ENCODE measurements around the gene FIP1L1. TPM values are rescaled to one million over a fixed set of nuclear protein-coding genes. Genes with fewer than 3 reads are reported as not detected.
A peak's percentile ranks its signal among the peaks of the same experiment; 100 is the strongest.

FIP1L1 gene
- total RNA-seq, 1 donor from 2014 or later: 50.9 TPM

DNA sequence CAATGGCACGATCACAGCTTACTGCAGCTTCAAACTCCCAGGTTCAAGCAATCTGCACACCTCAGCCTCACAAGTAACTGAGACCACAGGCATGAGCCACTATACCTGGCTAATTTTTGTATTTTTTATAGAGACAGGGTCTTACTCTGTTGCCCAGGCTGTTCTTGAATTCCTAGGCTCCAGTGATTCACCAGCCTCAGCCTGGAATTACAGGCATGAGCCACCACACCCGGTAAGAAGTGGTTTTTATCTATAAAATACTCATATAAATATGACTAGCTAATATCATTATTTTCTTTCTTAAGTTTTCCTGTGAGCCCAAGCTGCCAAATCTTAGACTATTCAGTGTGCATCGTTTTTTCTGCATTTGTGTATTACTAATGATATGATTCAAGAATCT, 16.0 kb upstream of the FIP1L1 start:
- no peak for TF ChIP-seq EZH2 (IDR thresholded peaks at IDR 0.05; ENCODE audit: insufficient read depth, low read length)
- TF ChIP-seq, protein P1, sequence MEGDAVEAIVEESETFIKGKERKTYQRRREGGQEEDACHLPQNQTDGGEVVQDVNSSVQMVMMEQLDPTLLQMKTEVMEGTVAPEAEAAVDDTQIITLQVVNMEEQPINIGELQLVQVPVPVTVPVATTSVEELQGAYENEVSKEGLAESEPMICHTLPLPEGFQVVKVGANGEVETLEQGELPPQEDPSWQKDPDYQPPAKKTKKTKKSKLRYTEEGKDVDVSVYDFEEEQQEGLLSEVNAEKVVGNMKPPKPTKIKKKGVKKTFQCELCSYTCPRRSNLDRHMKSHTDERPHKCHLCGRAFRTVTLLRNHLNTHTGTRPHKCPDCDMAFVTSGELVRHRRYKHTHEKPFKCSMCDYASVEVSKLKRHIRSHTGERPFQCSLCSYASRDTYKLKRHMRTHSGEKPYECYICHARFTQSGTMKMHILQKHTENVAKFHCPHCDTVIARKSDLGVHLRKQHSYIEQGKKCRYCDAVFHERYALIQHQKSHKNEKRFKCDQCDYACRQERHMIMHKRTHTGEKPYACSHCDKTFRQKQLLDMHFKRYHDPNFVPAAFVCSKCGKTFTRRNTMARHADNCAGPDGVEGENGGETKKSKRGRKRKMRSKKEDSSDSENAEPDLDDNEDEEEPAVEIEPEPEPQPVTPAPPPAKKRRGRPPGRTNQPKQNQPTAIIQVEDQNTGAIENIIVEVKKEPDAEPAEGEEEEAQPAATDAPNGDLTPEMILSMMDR (IDR thresholded peaks at IDR 0.05; ENCODE audit: insufficient read depth, low read depth, low read length): no peak
- Mint-ChIP-seq H3K27me3 (ENCODE audit: low read depth, unreplicated experiment) (no peaks in the 10 kb centered on the region), H3K4me1 (ENCODE audit: low read depth, unreplicated experiment) (peaks cover 11% of the 10 kb centered on the region), H3K36me3 (ENCODE audit: low read depth, unreplicated experiment) (no peaks in the 10 kb centered on the region), H3K4me3 (ENCODE audit: unreplicated experiment) (no peak overlapping the region), H3K27ac (ENCODE audit: unreplicated experiment) (no peak overlapping the region), H3K9me3 (ENCODE audit: unreplicated experiment) (no peaks in the 10 kb centered on the region)
- Histone ChIP-seq H3K9ac (ENCODE audit: low read length) (no peak overlapping the region), H3K4me2 (ENCODE audit: low read length) (peak overlapping the region; percentile 24), H3K9me3 (ENCODE audit: insufficient read depth, low read depth, low read length) (no peaks in the 10 kb centered on the region), H3K4me3 (ENCODE audit: insufficient read depth, low read depth, low read length) (no peak overlapping the region), H4K20me1 (ENCODE audit: insufficient read depth, low read length) (peaks cover 7% of the 10 kb centered on the region), H3K36me3 (ENCODE audit: insufficient read depth, low read length) (no peaks in the 10 kb centered on the region), H3K27me3 (ENCODE audit: insufficient read depth, low read length) (no peaks in the 10 kb centered on the region), H3K27ac (ENCODE audit: low read depth, low read length) (no peak overlapping the region), H3K79me2 (ENCODE audit: insufficient read depth, low read length) (peaks cover 78% of the 10 kb centered on the region), H2AFZ (ENCODE audit: low read depth, low read length) (no peak overlapping the region), H3K4me1 (ENCODE audit: insufficient read depth, low read length) (peaks cover 3% of the 10 kb centered on the region)
- no peak for FAIRE-seq
- no peak for DNase-seq (ENCODE audit: low read depth)

DNA sequence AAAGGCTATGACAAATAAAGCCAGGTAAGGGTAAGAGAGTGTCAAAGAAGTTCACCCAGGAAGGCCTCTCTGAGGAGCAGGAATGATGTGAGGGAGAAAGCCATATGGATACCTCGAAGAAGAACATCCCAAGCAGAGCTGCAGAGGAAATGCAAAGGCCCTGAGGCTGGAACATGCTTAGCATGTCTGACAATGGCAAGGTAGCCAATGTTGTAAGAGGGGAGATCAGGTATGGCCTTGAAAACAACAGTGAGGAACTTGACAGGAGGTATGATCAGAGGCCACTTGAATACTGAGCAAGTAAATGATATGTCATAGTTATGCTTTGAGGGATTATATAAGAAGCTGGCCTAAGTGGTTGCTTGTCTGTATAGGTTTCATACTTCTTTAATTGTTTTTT, 15.3 kb upstream of the FIP1L1 start:
- Mint-ChIP-seq H3K27ac (ENCODE audit: unreplicated experiment) (no peak overlapping the region), H3K27me3 (ENCODE audit: low read depth, unreplicated experiment) (no peaks in the 10 kb centered on the region), H3K4me1 (ENCODE audit: low read depth, unreplicated experiment) (peaks cover 11% of the 10 kb centered on the region), H3K4me3 (ENCODE audit: unreplicated experiment) (no peak overlapping the region), H3K9me3 (ENCODE audit: unreplicated experiment) (no peaks in the 10 kb centered on the region), H3K36me3 (ENCODE audit: low read depth, unreplicated experiment) (no peaks in the 10 kb centered on the region)
- peaks cover 7% of the 10 kb centered on the region for H4K20me1 ChIP-seq (ENCODE audit: insufficient read depth, low read length)
- H3K79me2 ChIP-seq (ENCODE audit: insufficient read depth, low read length): peaks cover 78% of the 10 kb centered on the region
- no peak overlapping the region for H3K27ac ChIP-seq (ENCODE audit: low read depth, low read length)
- no peak overlapping the region for H2AFZ ChIP-seq (ENCODE audit: low read depth, low read length)
- H3K36me3 ChIP-seq (ENCODE audit: insufficient read depth, low read length): no peaks in the 10 kb centered on the region
- no peak for FAIRE-seq
- H3K4me2 ChIP-seq (ENCODE audit: low read length): peak overlapping the region; percentile 47
- no peak for TF ChIP-seq EZH2 (IDR thresholded peaks at IDR 0.05; ENCODE audit: insufficient read depth, low read length)
- TF ChIP-seq, protein P1 (IDR thresholded peaks at IDR 0.05; ENCODE audit: insufficient read depth, low read depth, low read length): no peak
- H3K9ac ChIP-seq (ENCODE audit: low read length): no peak overlapping the region
- no peak overlapping the region for H3K4me3 ChIP-seq (ENCODE audit: insufficient read depth, low read depth, low read length)
- no peaks in the 10 kb centered on the region for H3K9me3 ChIP-seq (ENCODE audit: insufficient read depth, low read depth, low read length)
- H3K27me3 ChIP-seq (ENCODE audit: insufficient read depth, low read length): no peaks in the 10 kb centered on the region
- peaks cover 3% of the 10 kb centered on the region for H3K4me1 ChIP-seq (ENCODE audit: insufficient read depth, low read length)
- DNase-seq (ENCODE audit: low read depth): no peak

DNA sequence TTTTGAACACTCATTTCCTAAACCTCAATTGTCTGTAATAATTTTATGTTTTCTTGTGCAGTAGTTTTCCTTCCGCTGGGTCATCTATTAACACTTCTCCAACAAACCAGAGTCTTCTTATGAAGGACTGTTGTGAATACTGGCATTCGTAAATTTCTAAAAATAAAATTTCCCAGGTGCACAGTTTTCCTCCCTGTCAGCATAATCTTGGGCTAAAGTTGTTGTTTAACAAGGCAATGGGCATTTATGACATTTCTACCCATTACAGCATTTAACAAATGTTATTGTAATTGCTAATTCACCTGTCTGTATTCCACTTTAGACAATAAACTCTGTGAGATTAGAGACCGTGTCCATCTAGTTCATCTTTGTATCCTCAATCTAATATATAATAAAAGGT, 12.8 kb upstream of the FIP1L1 start:
- H3K4me1 Mint-ChIP-seq (ENCODE audit: low read depth, unreplicated experiment): peaks cover 11% of the 10 kb centered on the region
- H3K4me3 ChIP-seq (ENCODE audit: insufficient read depth, low read depth, low read length): peak overlapping the region; percentile 96
- H3K36me3 ChIP-seq (ENCODE audit: insufficient read depth, low read length): no peaks in the 10 kb centered on the region
- FAIRE-seq (no peak), DNase-seq (ENCODE audit: low read depth) (no peak)
- H3K27me3 ChIP-seq (ENCODE audit: insufficient read depth, low read length): peaks cover 10% of the 10 kb centered on the region
- H4K20me1 ChIP-seq (ENCODE audit: insufficient read depth, low read length): peaks cover 3% of the 10 kb centered on the region
- H3K9me3 Mint-ChIP-seq (ENCODE audit: unreplicated experiment): no peaks in the 10 kb centered on the region
- no peak overlapping the region for H3K27ac ChIP-seq (ENCODE audit: low read depth, low read length)
- peaks cover 60% of the 10 kb centered on the region for H3K79me2 ChIP-seq (ENCODE audit: insufficient read depth, low read length)
- H3K27me3 Mint-ChIP-seq (ENCODE audit: low read depth, unreplicated experiment): peaks cover 16% of the 10 kb centered on the region
- peak overlapping the region; percentile 90 for H3K4me2 ChIP-seq (ENCODE audit: low read length)
- H3K36me3 Mint-ChIP-seq (ENCODE audit: low read depth, unreplicated experiment): no peaks in the 10 kb centered on the region
- no peak overlapping the region for H2AFZ ChIP-seq (ENCODE audit: low read depth, low read length)
- no peak overlapping the region for H3K27ac Mint-ChIP-seq (ENCODE audit: unreplicated experiment)
- H3K4me3 Mint-ChIP-seq (ENCODE audit: unreplicated experiment): peak overlapping the region; percentile 95
- no peak for TF ChIP-seq EZH2 (IDR thresholded peaks at IDR 0.05; ENCODE audit: insufficient read depth, low read length)
- TF ChIP-seq, protein P1 (IDR thresholded peaks at IDR 0.05; ENCODE audit: insufficient read depth, low read depth, low read length): no peak
- peaks cover 3% of the 10 kb centered on the region for H3K4me1 ChIP-seq (ENCODE audit: insufficient read depth, low read length)
- H3K9me3 ChIP-seq (ENCODE audit: insufficient read depth, low read depth, low read length): no peaks in the 10 kb centered on the region
- H3K9ac ChIP-seq (ENCODE audit: low read length): peak overlapping the region; percentile 85

Data from astrocyte (in vitro differentiated cells and primary cell).